H1 (cell line): Measurements from ENCODE around the gene ASS1. TPM values are rescaled to one million over a fixed set of nuclear protein-coding genes. Genes with fewer than 3 reads are reported as not detected.

ENCODE experiments used
- CTCF ChIA-PET: fragments of 300-600 bp; sonication (Branson Sonifier 250); formaldehyde crosslinking; loops from one replicate; lab custom pipeline; 2021; ENCODE audit not compliant: partially characterized antibody; lab: Charles Lee
- POLR2A ChIA-PET: fragments of 300-600 bp; sonication (Branson Sonifier 250); formaldehyde crosslinking; loops from one replicate; lab custom pipeline; 2021; ENCODE audit warnings: inconsistent platforms; ENCODE audit not compliant: partially characterized antibody; lab: Charles Lee
- DNase-seq, 2 experiments: peaks; one replicate each; pipeline versions ENCODE4 v3.0.0 to v3.0.0-alpha.2; 2010 to 2022; ENCODE audit warnings: low spot score in 2 of 2, low read depth in 1 of 2, mixed read lengths in 1 of 2
- FAIRE-seq: peaks from 2 replicates; lab custom pipeline; 2011; peaks lifted over from hg19 to GRCh38; lab: Jason Lieb, UNC
- H2AFZ ChIP-seq: 2 replicates; pipeline ENCODE4 v1.8.1; 2012; ENCODE audit warnings: low read length, inconsistent platforms
- H2AK5ac ChIP-seq: 2 replicates; pipeline ENCODE4 v1.6.1; 2013; ENCODE audit warnings: low read depth, low read length
- H2BK120ac ChIP-seq: replicated peaks from 2 replicates; pipeline ENCODE3; 2013; ENCODE audit warnings: low read depth, low read length, inconsistent platforms
- H2BK12ac ChIP-seq: 2 replicates; pipeline ENCODE4 v1.6.1; 2013; ENCODE audit warnings: low read depth, low read length
- H2BK15ac ChIP-seq: 2 replicates; pipeline ENCODE4 v1.6.1; 2013; ENCODE audit warnings: low read length
- H2BK20ac ChIP-seq: 2 replicates; pipeline ENCODE4 v1.6.1; 2013; ENCODE audit warnings: low read length
- H2BK5ac ChIP-seq: 2 replicates; pipeline ENCODE4 v1.6.1; 2013; ENCODE audit warnings: low read depth, low read length
- H3K14ac ChIP-seq: 2 replicates; pipeline ENCODE4 v1.6.1; 2013; ENCODE audit warnings: inconsistent platforms; ENCODE audit not compliant: insufficient read length
- H3K18ac ChIP-seq: 2 replicates; pipeline ENCODE4 v1.6.1; 2013; ENCODE audit warnings: low read length; ENCODE audit errors: extremely low read depth
- H3K23ac ChIP-seq: 2 replicates; pipeline ENCODE4 v1.6.1; 2013; ENCODE audit warnings: inconsistent platforms; ENCODE audit not compliant: insufficient read length
- H3K23me2 ChIP-seq: 2 replicates; pipeline ENCODE4 v1.6.1; 2013; ENCODE audit warnings: low read depth, low read length
- H3K27ac ChIP-seq: 2 replicates; pipeline ENCODE4 v1.6.1; 2011; ENCODE audit warnings: low read depth, low read length, inconsistent platforms
- H3K27me3 ChIP-seq, 4 experiments: replicated peaks in 1 of 4; 1 replicate in 1 of 4; 2 replicates in 3 of 4; pipeline versions ENCODE4 v1.6.1 to v1.8.1; 2011 to 2013; ENCODE audit warnings: low read length in 3 of 4, mild to moderate bottlenecking in 3 of 4, inconsistent platforms in 2 of 4, mixed read lengths in 2 of 4, moderate library complexity in 1 of 4; ENCODE audit not compliant: control insufficient read depth in 3 of 4, insufficient read depth in 3 of 4; ENCODE audit errors: extremely low read depth in 1 of 4
- H3K36me3 ChIP-seq, 4 experiments: 2 replicates each; pipeline versions ENCODE4 v1.6.1 to v1.8.1; 2011 to 2013; ENCODE audit warnings: mild to moderate bottlenecking in 4 of 4, low read length in 3 of 4, moderate library complexity in 2 of 4, control low read depth in 1 of 4, inconsistent platforms in 1 of 4; ENCODE audit not compliant: insufficient read depth in 4 of 4, control insufficient read depth in 2 of 4
- H3K4ac ChIP-seq: replicated peaks from 2 replicates; pipeline ENCODE3; 2013; ENCODE audit warnings: low read length, low read depth, mixed read lengths, inconsistent platforms; ENCODE audit not compliant: insufficient read length
- H3K4me1 ChIP-seq, 4 experiments: replicated peaks in 1 of 4; 1 replicate in 1 of 4; 2 replicates in 3 of 4; pipeline versions ENCODE4 v1.6.1 to v1.8.1; 2011 to 2013; ENCODE audit warnings: low read length in 3 of 4, inconsistent platforms in 2 of 4, mixed read lengths in 1 of 4; ENCODE audit not compliant: insufficient read depth in 4 of 4, control insufficient read depth in 3 of 4
- H3K4me2 ChIP-seq, 2 experiments: 2 replicates each; pipeline versions ENCODE4 v1.6.1 to v1.8.1; 2011 to 2013; ENCODE audit warnings: low read depth in 2 of 2, low read length in 2 of 2, control low read depth in 1 of 2, inconsistent platforms in 1 of 2, mild to moderate bottlenecking in 1 of 2; ENCODE audit not compliant: insufficient read depth in 1 of 2
- H3K4me3 ChIP-seq, 4 experiments: fragments of 200-600, 300-600 bp in 1 of 4; sonication (generic), shearing (Covaris generic), sonication (Bioruptor Twin) in 1 of 4; 2 replicates each; pipeline versions ENCODE4 v1.5.1 to v1.8.1; 2011 to 2016; ENCODE audit warnings: low read length in 4 of 4, low read depth in 3 of 4, control low read depth in 2 of 4, inconsistent platforms in 2 of 4, mild to moderate bottlenecking in 2 of 4, mixed read lengths in 1 of 4, moderate library complexity in 1 of 4; ENCODE audit not compliant: insufficient read depth in 2 of 4; ENCODE audit errors: extremely low read depth in 1 of 4
- H3K56ac ChIP-seq: replicated peaks from 2 replicates; pipeline ENCODE3; 2013; ENCODE audit warnings: low read depth, mild to moderate bottlenecking, mixed read lengths, low read length, inconsistent platforms; ENCODE audit not compliant: insufficient read length
- H3K79me1 ChIP-seq: 2 replicates; pipeline ENCODE4 v1.6.1; 2013; ENCODE audit warnings: low read depth, low read length, control low read depth
- H3K79me2 ChIP-seq, 2 experiments: 2 replicates each; pipeline versions ENCODE4 v1.6.1 to v1.8.1; 2012 to 2013; ENCODE audit warnings: low read length in 2 of 2, mild to moderate bottlenecking in 2 of 2, inconsistent platforms in 1 of 2; ENCODE audit not compliant: insufficient read depth in 2 of 2, control insufficient read depth in 1 of 2
- H3K9ac ChIP-seq, 4 experiments: replicated peaks in 1 of 4; 1 replicate in 1 of 4; 2 replicates in 3 of 4; pipeline versions ENCODE4 v1.6.1 to v1.8.1; 2011 to 2013; ENCODE audit warnings: low read depth in 3 of 4, low read length in 3 of 4, control low read depth in 2 of 4, mild to moderate bottlenecking in 2 of 4, moderate library complexity in 2 of 4, inconsistent platforms in 1 of 4; ENCODE audit errors: extremely low read depth in 1 of 4
- H3K9me3 ChIP-seq, 2 experiments: 2 replicates each; pipeline versions ENCODE4 v1.6.1 to v1.8.1; 2012 to 2013; ENCODE audit warnings: mild to moderate bottlenecking in 2 of 2, moderate library complexity in 2 of 2, control low read depth in 1 of 2, inconsistent platforms in 1 of 2, low read depth in 1 of 2, low read length in 1 of 2, mixed read lengths in 1 of 2; ENCODE audit not compliant: insufficient read depth in 2 of 2
- H4K20me1 ChIP-seq, 2 experiments: replicated peaks in 1 of 2; 2 replicates each; pipeline versions ENCODE3 to v1.8.1; 2011 to 2013; ENCODE audit warnings: inconsistent platforms in 2 of 2, low read length in 2 of 2, mild to moderate bottlenecking in 1 of 2; ENCODE audit not compliant: insufficient read depth in 2 of 2, control insufficient read depth in 1 of 2
- H4K5ac ChIP-seq: 2 replicates; pipeline ENCODE4 v1.6.1; 2013; ENCODE audit warnings: low read length, low read depth, mixed read lengths, inconsistent platforms; ENCODE audit not compliant: insufficient read length
- H4K8ac ChIP-seq: 2 replicates; pipeline ENCODE4 v1.8.0; 2013; ENCODE audit warnings: mild to moderate bottlenecking, moderate library complexity, low read length, inconsistent platforms; ENCODE audit not compliant: insufficient read depth; ENCODE audit errors: extremely low read depth
- H4K91ac ChIP-seq: replicated peaks from 2 replicates; pipeline ENCODE3; 2013; ENCODE audit warnings: low read length, mixed read lengths, inconsistent platforms; ENCODE audit not compliant: insufficient read length
- ASH2L ChIP-seq: fragments of 200-600, 300-600 bp; sonication (generic); IDR thresholded peaks from one replicate; pipeline ENCODE4 v1.7.1; 2017; ENCODE audit warnings: low read length
- BCL11A ChIP-seq, 2 experiments: IDR thresholded peaks; one replicate each; pipeline ENCODE4 v1.6.1; 2011; ENCODE audit warnings: low read depth in 2 of 2, low read length in 2 of 2, mild to moderate bottlenecking in 2 of 2
- GABPA ChIP-seq: IDR thresholded peaks from 2 replicates; pipeline ENCODE4 v1.6.1; 2011; ENCODE audit warnings: mild to moderate bottlenecking, low read length, moderate library complexity, borderline replicate concordance; ENCODE audit not compliant: insufficient read depth
- HDAC2 ChIP-seq, 2 experiments: fragments of 300-600 bp in 1 of 2; sonication (generic) in 1 of 2; IDR thresholded peaks; 2 replicates each; pipeline ENCODE4 v1.6.1; 2011 to 2012; ENCODE audit warnings: low read depth in 2 of 2, low read length in 2 of 2, mild to moderate bottlenecking in 2 of 2, moderate library complexity in 2 of 2, borderline replicate concordance in 1 of 2, inconsistent platforms in 1 of 2
- HDAC6 ChIP-seq: IDR thresholded peaks from one replicate; pipeline ENCODE4 v1.7.1; 2012; ENCODE audit warnings: low read depth, mild to moderate bottlenecking, inconsistent platforms, low read length, moderate library complexity
- JUND ChIP-seq: IDR thresholded peaks from 2 replicates; pipeline ENCODE4 v1.6.1; 2011; ENCODE audit warnings: mild to moderate bottlenecking, improper control_type of control experiment, low read length
- MAFK ChIP-seq: IDR thresholded peaks from 2 replicates; pipeline ENCODE4 v1.6.1; 2012; ENCODE audit warnings: low read depth, mild to moderate bottlenecking, improper control_type of control experiment, low read length
- SIN3A ChIP-seq, 2 experiments: IDR thresholded peaks in 1 of 2; conservative IDR thresholded peaks in 1 of 2; 2 replicates each; pipeline ENCODE4 v1.6.1; 2011 to 2012; ENCODE audit warnings: low read length in 2 of 2, improper control_type of control experiment in 1 of 2, low read depth in 1 of 2, mild to moderate bottlenecking in 1 of 2
- SIRT6 ChIP-seq: IDR thresholded peaks from one replicate; pipeline ENCODE4 v1.7.1; 2012; ENCODE audit warnings: low read length, inconsistent platforms
- SP4 ChIP-seq: IDR thresholded peaks from 2 replicates; pipeline ENCODE4 v1.6.1; 2012; ENCODE audit warnings: low read length, inconsistent platforms
- TBP ChIP-seq: IDR thresholded peaks from 2 replicates; pipeline ENCODE4 v1.6.1; 2011; ENCODE audit warnings: low read depth, low read length, improper control_type of control experiment
- WGBS, 2 experiments: shearing (Covaris generic) in 1 of 2; methylation state at CpG; one replicate each; pipeline versions ENCODE4 v1.1.6 to v1.1.7; 2013 to 2015; ENCODE audit warnings: low lambda C conversion rate in 2 of 2, mixed read lengths in 2 of 2, inconsistent platforms in 1 of 2, low coverage in 1 of 2, missing lambda C conversion rate in 1 of 2; ENCODE audit not compliant: insufficient replicate concordance in 2 of 2, insufficient coverage in 1 of 2, insufficient read length in 1 of 2; ENCODE audit errors: extremely low coverage in 1 of 2, missing lambda C conversion rate in 1 of 2; 5-methylcytosine and 5-hydroxymethylcytosine counted together
- polyA plus RNA-seq, 7 experiments: library from polyadenylated mRNA; depleted of rRNA in 3 of 7; stranded (reverse) in 5 of 7; unstranded in 2 of 7; fragments of >200 nt in 5 of 7; fragments of 200-250 nt in 2 of 7; gene quantifications; 1 replicate in 5 of 7; 2 replicates in 1 of 7; 4 replicates in 1 of 7; pipeline versions ENCODE4 v1.2.1 to v1.2.3, GENCODE V29; 2011 to 2013; ENCODE audit warnings: missing spikeins in 2 of 7, mixed read lengths in 2 of 7
- total RNA-seq: library from RNA; stranded (reverse); fragmentation: NEBNext Ultra II Directional; extraction: Animal tissue kit (Norgen Biotek cat#: 25700); gene quantifications from 2 replicates; pipeline ENCODE4 v1.2.1, GENCODE V29; 2021

Gene ASS1
- total and polyA plus RNA-seq, 2 of the 8 experiments (the other 6 are each of a cell fraction or from before 2014, with no cell fraction given): 108 to 296 TPM

GRCh38 chr9:130421154-130421801 is 23.5 kb upstream of the ASS1 start:
- H2AFZ ChIP-seq: no peak overlapping the region
- no peak overlapping the region for H3K4ac ChIP-seq
- no peak overlapping the region for H3K27ac ChIP-seq
- TF ChIP-seq JUND: no peak
- TF ChIP-seq SP4: no peak
- TF ChIP-seq SIRT6: no peak
- no peak for TF ChIP-seq GABPA
- no peak for TF ChIP-seq ASH2L
- TF ChIP-seq HDAC6: no peak
- no peak for TF ChIP-seq MAFK
- TF ChIP-seq SIN3A (conservative IDR thresholded peaks at IDR 0.05 in 1 of 2, IDR thresholded peaks at IDR 0.05 in 1 of 2; ENCODE audit: low read depth in 1 of 2, low read length in 2 of 2): no peak
- no peak for TF ChIP-seq BCL11A (IDR thresholded peaks at IDR 0.05; ENCODE audit: low read depth in 2 of 2, low read length in 2 of 2)
- no peak for TF ChIP-seq HDAC2 (IDR thresholded peaks at IDR 0.05; ENCODE audit: borderline replicate concordance in 1 of 2, low read depth in 2 of 2, low read length in 2 of 2)
- no peak for TF ChIP-seq TBP

More at GRCh38 chr9:130421154-130421801, 23.5 kb upstream of the ASS1 start:
- no peaks in the 10 kb centered on the region for H3K27me3 ChIP-seq
- H3K4me1 ChIP-seq: peaks cover 6 to 15% (median 9%) of the 10 kb centered on the region in 4 experiments; a peak in 6 of 7 replicates
- FAIRE-seq: no peak
- peak overlapping the region; percentile 57 for H2BK120ac ChIP-seq
- H2BK20ac ChIP-seq: peak overlapping the region; percentile 72; the same call in 1 of the 2 replicates
- no peaks in the 10 kb centered on the region for H3K79me2 ChIP-seq
- no peaks in the 10 kb centered on the region for H3K79me1 ChIP-seq
- H3K56ac ChIP-seq: no peak overlapping the region
- H4K5ac ChIP-seq: no peak overlapping the region
- WGBS, 2 experiments: 79% methylated on average over 17 of the region's 17 CpGs; no CpG with 5 or more reads in 1 of the 2 experiments
- no peak overlapping the region for H3K4me3 ChIP-seq
- ChIA-PET CTCF (interaction anchor here (0.9 to 3.4 kb wide), 4 partner anchors 9 to 27 kb away, joined by 3 to 12 read pairs (median 5); no protein-coding TSS in a partner anchor), POLR2A (interaction anchor here (1.7 to 4.1 kb wide), 3 partner anchors 17 to 27 kb away, joined by 4 to 31 read pairs (median 5); no protein-coding TSS in a partner anchor)
- no peak overlapping the region; a peak in 1 of 7 replicates for H3K9ac ChIP-seq
- peak overlapping the region; percentile 88; the same call in 1 of the 2 replicates for H2BK5ac ChIP-seq
- H2BK15ac ChIP-seq: peak overlapping the region; percentile 61; the same call in 1 of the 2 replicates
- H3K23ac ChIP-seq: no peak overlapping the region
- H3K18ac ChIP-seq: peak overlapping the region; percentile 78; the same call in 1 of the 2 replicates
- no peaks in the 10 kb centered on the region for H3K36me3 ChIP-seq
- peaks cover 0 to 2% of the 10 kb centered on the region in 2 experiments; a peak in 1 of 4 replicates for H3K9me3 ChIP-seq
- no peaks in the 10 kb centered on the region for H4K20me1 ChIP-seq
- H2AK5ac ChIP-seq: peak overlapping the region; percentile 75; the same call in 1 of the 2 replicates
- DNase-seq: no peak
- no peaks in the 10 kb centered on the region for H3K23me2 ChIP-seq
- peak overlapping the region; percentile 8 for H4K91ac ChIP-seq
- no peak overlapping the region for H3K14ac ChIP-seq
- H4K8ac ChIP-seq: no peak overlapping the region; the same call in 1 of the 2 replicates
- H2BK12ac ChIP-seq: peak overlapping the region; percentile 75; the same call in 1 of the 2 replicates
- peak overlapping the region in 1 of 2 experiments; percentile 36; a peak in 1 of 4 replicates for H3K4me2 ChIP-seq
